Nephron (organoid): ENCODE data around the gene KLHL13.

Experiments used
- H3K27ac Mint-ChIP-seq, 3 experiments: 2 replicates each; pipeline ENCODE4 v1.8.0; 2020; ENCODE audit warnings: mixed read lengths in 3 of 3, mild to moderate bottlenecking in 2 of 3, moderate library complexity in 1 of 3
- H3K27me3 Mint-ChIP-seq: 2 replicates; pipeline ENCODE4 v1.8.0; 2021; ENCODE audit warnings: low read depth, mild to moderate bottlenecking, moderate library complexity, mixed read lengths
- H3K36me3 Mint-ChIP-seq: 2 replicates; pipeline ENCODE4 v1.8.0; 2020; ENCODE audit warnings: low read depth, mixed read lengths
- H3K4me1 Mint-ChIP-seq: 2 replicates; pipeline ENCODE4 v1.8.0; 2020; ENCODE audit warnings: mixed read lengths
- H3K4me3 Mint-ChIP-seq, 3 experiments: 2 replicates each; pipeline ENCODE4 v1.8.0; 2020; ENCODE audit warnings: mild to moderate bottlenecking in 3 of 3, mixed read lengths in 3 of 3, moderate library complexity in 2 of 3
- H3K9me3 Mint-ChIP-seq: 2 replicates; pipeline ENCODE4 v1.8.0; 2020; ENCODE audit warnings: mixed read lengths
- CTCF ChIP-seq, 3 experiments: fragments of 200-600 bp; sonication (generic); IDR thresholded peaks; one replicate each; pipeline ENCODE4 v1.5.0; 2021; ENCODE audit warnings: antibody characterized with exemption in 3 of 3; ENCODE audit not compliant: unreplicated experiment in 3 of 3

The KLHL13 gene, protein sequence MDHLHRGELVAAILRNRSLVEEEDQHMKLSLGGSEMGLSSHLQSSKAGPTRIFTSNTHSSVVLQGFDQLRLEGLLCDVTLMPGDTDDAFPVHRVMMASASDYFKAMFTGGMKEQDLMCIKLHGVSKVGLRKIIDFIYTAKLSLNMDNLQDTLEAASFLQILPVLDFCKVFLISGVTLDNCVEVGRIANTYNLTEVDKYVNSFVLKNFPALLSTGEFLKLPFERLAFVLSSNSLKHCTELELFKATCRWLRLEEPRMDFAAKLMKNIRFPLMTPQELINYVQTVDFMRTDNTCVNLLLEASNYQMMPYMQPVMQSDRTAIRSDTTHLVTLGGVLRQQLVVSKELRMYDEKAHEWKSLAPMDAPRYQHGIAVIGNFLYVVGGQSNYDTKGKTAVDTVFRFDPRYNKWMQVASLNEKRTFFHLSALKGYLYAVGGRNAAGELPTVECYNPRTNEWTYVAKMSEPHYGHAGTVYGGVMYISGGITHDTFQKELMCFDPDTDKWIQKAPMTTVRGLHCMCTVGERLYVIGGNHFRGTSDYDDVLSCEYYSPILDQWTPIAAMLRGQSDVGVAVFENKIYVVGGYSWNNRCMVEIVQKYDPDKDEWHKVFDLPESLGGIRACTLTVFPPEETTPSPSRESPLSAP

GRCh38 chrX:118116713-118117550 lies at the start of gene KLHL13:
Gene KLHL13, minus strand, starts transcription at chrX:118116810. Its CDS starts 88,337 bp downstream, at chrX:118028473.
- TF ChIP-seq CTCF (IDR thresholded peaks at IDR 0.05; ENCODE audit: unreplicated experiment in 3 of 3): no peak
- no peaks in the 10 kb centered on the region for H3K9me3 Mint-ChIP-seq
- peak within 1 kb of the TSS; percentile 94 to 98 (median 95) for H3K4me3 Mint-ChIP-seq
- H3K27me3 Mint-ChIP-seq: no peaks in the 10 kb centered on the region
- H3K36me3 Mint-ChIP-seq: peaks cover 3% of the 10 kb centered on the region
- H3K27ac Mint-ChIP-seq: peak within 1 kb of the TSS; percentile 88 to 95 (median 93)
- H3K4me1 Mint-ChIP-seq: peaks cover 12% of the 10 kb centered on the region

DNA sequence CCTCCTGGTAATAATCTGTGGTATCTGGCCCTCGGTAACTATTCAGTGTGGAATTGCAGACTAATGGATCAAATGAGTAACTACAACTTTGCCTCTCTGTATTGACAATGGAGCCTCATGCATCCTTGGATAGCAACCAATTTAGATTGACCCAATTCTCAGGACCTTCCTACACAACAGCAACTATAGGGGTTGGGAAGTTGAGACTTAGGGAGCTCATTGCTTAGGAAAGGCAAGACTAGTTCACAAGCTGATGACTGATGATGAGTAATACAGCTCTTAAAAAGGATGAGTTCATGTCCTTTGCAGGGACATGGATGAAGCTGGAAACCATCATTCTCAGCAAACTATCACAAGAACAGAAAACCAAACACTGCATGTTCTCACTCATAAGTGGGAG lies 47.5 kb upstream of the KLHL13 start:
- H3K36me3 Mint-ChIP-seq: no peaks in the 10 kb centered on the region
- H3K4me3 Mint-ChIP-seq: no peak overlapping the region
- no peak overlapping the region for H3K27ac Mint-ChIP-seq
- no peaks in the 10 kb centered on the region for H3K27me3 Mint-ChIP-seq
- peaks cover 5% of the 10 kb centered on the region for H3K9me3 Mint-ChIP-seq
- no peak for TF ChIP-seq CTCF (IDR thresholded peaks at IDR 0.05; ENCODE audit: unreplicated experiment in 3 of 3)
- peaks cover 6% of the 10 kb centered on the region for H3K4me1 Mint-ChIP-seq

GRCh38 chrX:118156953-118157608 lies 40.5 kb upstream of the KLHL13 start:
- Mint-ChIP-seq H3K9me3 (peaks cover 2% of the 10 kb centered on the region), H3K27me3 (no peaks in the 10 kb centered on the region), H3K36me3 (no peaks in the 10 kb centered on the region)

DNA sequence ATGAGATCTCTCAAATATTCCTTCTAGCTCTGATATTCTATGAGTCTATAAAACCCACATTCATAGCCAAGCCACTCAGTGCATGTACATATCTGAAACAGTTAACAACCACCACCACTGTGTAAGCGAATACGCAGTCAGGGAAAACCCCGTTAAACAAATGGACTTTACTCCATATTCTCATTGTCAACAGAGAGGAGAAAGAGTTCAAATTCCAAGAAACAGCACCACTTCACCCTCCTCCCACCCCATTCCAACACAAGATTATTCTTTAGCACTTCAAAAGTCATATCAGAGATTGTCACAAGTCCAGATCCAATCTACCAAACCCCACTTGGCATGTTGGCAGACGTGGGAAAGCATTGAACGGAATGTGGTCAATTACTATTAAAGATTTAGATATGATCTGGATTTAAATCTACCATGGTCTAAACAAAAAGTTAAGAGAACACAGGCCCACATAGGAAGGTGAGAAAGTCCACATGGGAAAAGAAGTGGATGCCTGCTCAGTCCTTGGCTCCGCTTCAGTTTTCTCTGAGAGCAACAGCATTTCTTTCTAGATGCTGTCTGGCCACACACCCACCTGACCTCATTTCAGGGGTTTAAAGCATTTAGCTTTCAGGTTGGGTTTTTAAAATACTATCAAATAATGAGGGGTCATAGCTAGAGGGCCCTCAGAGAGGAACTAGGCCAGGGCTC lies 39.8 kb upstream of the KLHL13 start:
- no peak overlapping the region for H3K4me3 Mint-ChIP-seq
- H3K9me3 Mint-ChIP-seq: peaks cover 2% of the 10 kb centered on the region
- H3K4me1 Mint-ChIP-seq: peaks cover 5% of the 10 kb centered on the region
- no peaks in the 10 kb centered on the region for H3K27me3 Mint-ChIP-seq
- no peaks in the 10 kb centered on the region for H3K36me3 Mint-ChIP-seq
- TF ChIP-seq CTCF (IDR thresholded peaks at IDR 0.05; ENCODE audit: unreplicated experiment in 3 of 3): no peak
- peak overlapping the region; percentile 32 to 86 (median 35) for H3K27ac Mint-ChIP-seq

More at GRCh38 chrX:118156953-118157608, 40.5 kb upstream of the KLHL13 start:
- H3K4me1 Mint-ChIP-seq: peaks cover 5% of the 10 kb centered on the region
- no peak overlapping the region for H3K4me3 Mint-ChIP-seq
- no peak for TF ChIP-seq CTCF (IDR thresholded peaks at IDR 0.05; ENCODE audit: unreplicated experiment in 3 of 3)
- peak overlapping the region; percentile 21 to 86 (median 32) for H3K27ac Mint-ChIP-seq

- no peak overlapping the region for H3K4me3 Mint-ChIP-seq
These were observed 36.7 kb upstream of the KLHL13 start for GRCh38 chrX:118153270-118153669.

More at GRCh38 chrX:118153270-118153669, 36.7 kb upstream of the KLHL13 start:
- no peaks in the 10 kb centered on the region for H3K36me3 Mint-ChIP-seq
- H3K27ac Mint-ChIP-seq: no peak overlapping the region
- H3K27me3 Mint-ChIP-seq: no peaks in the 10 kb centered on the region
- no peak for TF ChIP-seq CTCF (IDR thresholded peaks at IDR 0.05; ENCODE audit: unreplicated experiment in 3 of 3)
- H3K4me1 Mint-ChIP-seq: peaks cover 5% of the 10 kb centered on the region
- peaks cover 7% of the 10 kb centered on the region for H3K9me3 Mint-ChIP-seq
